Pulmonary artery endothelial cell (primary cell): Measurements from ENCODE around the gene MAGED2. TPM values are rescaled to one million over a fixed set of nuclear protein-coding genes. Genes with fewer than 3 reads are reported as not detected.
"Not testable (repeated sequence)": the region's sequence is repeated elsewhere in the genome, so short reads cannot be mapped to it uniquely, and the experiment has no call there.

Experiments used
- DNase-seq: peaks from one replicate; pipeline ENCODE4 v3.0.0-alpha.2; 2011; ENCODE audit warnings: low read depth, low spot score
- total RNA-seq: library from RNA; depleted of rRNA; stranded (reverse); fragments of >200 nt; gene quantifications from 2 replicates; pipeline ENCODE4 v1.2.3, GENCODE V29; 2014

MAGED2 gene
- 177 and 219 TPM in 2 replicates for total RNA-seq

- DNase-seq = peak; percentile 11
Observed at GRCh38 chrX:54807524-54808108, at the start of gene MAGED2. TSS of gene MAGED2 (plus strand) at chrX:54807745. CDS start at chrX:54809332, 1,587 bp downstream.

GRCh38 chrX:54758114-54759055 is 49.2 kb upstream of the MAGED2 start:
- DNase-seq = no peak

- DNase-seq = not testable (repeated sequence)
Observed at GRCh38 chrX:54774391-54775094, 33.0 kb upstream of the MAGED2 start.

- DNase-seq = no peak
Observed at GRCh38 chrX:54776061-54776460, 31.5 kb upstream of the MAGED2 start.

- DNase-seq = no peak
Observed at GRCh38 chrX:54776987-54777672, 30.4 kb upstream of the MAGED2 start.

- no peak for DNase-seq
Observed at GRCh38 chrX:54785901-54786300, 21.6 kb upstream of the MAGED2 start.

- DNase-seq = no peak
Observed at GRCh38 chrX:54786967-54787366, 20.6 kb upstream of the MAGED2 start.

- no peak for DNase-seq
Observed at GRCh38 chrX:54788446-54788845, 19.1 kb upstream of the MAGED2 start.

- not testable (repeated sequence) for DNase-seq
Observed at GRCh38 chrX:54789405-54789804, 18.1 kb upstream of the MAGED2 start.

GRCh38 chrX:54794028-54794427 is 13.5 kb upstream of the MAGED2 start:
- no peak for DNase-seq

- DNase-seq = no peak
Observed at GRCh38 chrX:54794795-54795194, 12.8 kb upstream of the MAGED2 start.

- no peak for DNase-seq
Observed at GRCh38 chrX:54798137-54798536, 9.4 kb upstream of the MAGED2 start, which contains the start of gene ITIH6. TSS of gene ITIH6 (minus strand) at chrX:54798255. CDS start at chrX:54798210, 45 bp downstream.

- no peak for DNase-seq
Observed at GRCh38 chrX:54799046-54799445, 8.5 kb upstream of the MAGED2 start.

- DNase-seq = no peak
Observed at GRCh38 chrX:54808109-54808604, 612 bp downstream of the MAGED2 start.

- peak; percentile 81 for DNase-seq
Observed at GRCh38 chrX:54808605-54809483, 1.3 kb downstream of the MAGED2 start.

- no peak for DNase-seq
Observed at GRCh38 chrX:54810532-54810931, 3.0 kb downstream of the MAGED2 start.

- no peak for DNase-seq
Observed at GRCh38 chrX:54811301-54811885, 3.8 kb downstream of the MAGED2 start.

- no peak for DNase-seq
Observed at GRCh38 chrX:54812306-54812705, 4.8 kb downstream of the MAGED2 start.

GRCh38 chrX:54817220-54817820 is 9.8 kb downstream of the MAGED2 start:
- no peak for DNase-seq
